ENCODE data around the gene EPB41L3. TPM values are rescaled to one million over a fixed set of nuclear protein-coding genes. Genes with fewer than 3 reads are reported as not detected.

EPB41L3 gene
- total RNA-seq, 1 experiment from 2014 or later: 8.7 TPM

DNA sequence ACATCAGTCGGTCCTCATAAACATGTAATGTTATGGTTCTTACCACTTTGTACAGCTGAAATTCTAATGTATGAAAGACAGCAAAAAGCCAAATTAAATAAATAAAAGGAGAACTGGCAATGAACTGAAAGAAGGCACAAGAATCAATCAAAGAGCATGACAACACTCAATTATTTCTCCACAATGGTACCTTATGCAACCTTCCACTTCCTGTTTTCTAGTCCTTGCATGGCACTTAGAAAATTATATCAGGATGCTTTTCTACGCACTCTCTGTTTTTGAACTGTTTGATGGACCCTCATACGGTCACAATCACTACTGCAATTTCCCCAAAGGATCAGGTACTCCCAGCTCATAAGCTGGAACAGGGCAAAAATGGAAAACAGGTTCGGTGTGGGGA lies 81.6 kb downstream of the EPB41L3 start:
- Mint-ChIP-seq H3K27me3 (ENCODE audit: insufficient read depth, unreplicated experiment) (peaks cover 16% of the 10 kb centered on the region), H3K9me3 (ENCODE audit: unreplicated experiment) (no peaks in the 10 kb centered on the region), H3K4me3 (ENCODE audit: unreplicated experiment) (no peak overlapping the region), H3K27ac (ENCODE audit: unreplicated experiment) (no peak overlapping the region), H3K4me1 (ENCODE audit: low read depth, unreplicated experiment) (no peaks in the 10 kb centered on the region), H3K36me3 (ENCODE audit: insufficient read depth, unreplicated experiment) (no peaks in the 10 kb centered on the region)
- ChIA-PET CTCF (no interaction called here), POLR2A (no interaction called here)
- DNase-seq: no peak
- intact Hi-C loops (cut with micrococcal nuclease; ENCODE audit: unreplicated experiment): no loop called here
- TF ChIP-seq, protein P1, sequence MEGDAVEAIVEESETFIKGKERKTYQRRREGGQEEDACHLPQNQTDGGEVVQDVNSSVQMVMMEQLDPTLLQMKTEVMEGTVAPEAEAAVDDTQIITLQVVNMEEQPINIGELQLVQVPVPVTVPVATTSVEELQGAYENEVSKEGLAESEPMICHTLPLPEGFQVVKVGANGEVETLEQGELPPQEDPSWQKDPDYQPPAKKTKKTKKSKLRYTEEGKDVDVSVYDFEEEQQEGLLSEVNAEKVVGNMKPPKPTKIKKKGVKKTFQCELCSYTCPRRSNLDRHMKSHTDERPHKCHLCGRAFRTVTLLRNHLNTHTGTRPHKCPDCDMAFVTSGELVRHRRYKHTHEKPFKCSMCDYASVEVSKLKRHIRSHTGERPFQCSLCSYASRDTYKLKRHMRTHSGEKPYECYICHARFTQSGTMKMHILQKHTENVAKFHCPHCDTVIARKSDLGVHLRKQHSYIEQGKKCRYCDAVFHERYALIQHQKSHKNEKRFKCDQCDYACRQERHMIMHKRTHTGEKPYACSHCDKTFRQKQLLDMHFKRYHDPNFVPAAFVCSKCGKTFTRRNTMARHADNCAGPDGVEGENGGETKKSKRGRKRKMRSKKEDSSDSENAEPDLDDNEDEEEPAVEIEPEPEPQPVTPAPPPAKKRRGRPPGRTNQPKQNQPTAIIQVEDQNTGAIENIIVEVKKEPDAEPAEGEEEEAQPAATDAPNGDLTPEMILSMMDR (IDR thresholded peaks at IDR 0.05; ENCODE audit: insufficient read depth in 1 of 2, low read depth in 1 of 2, low read length in 1 of 2, severe bottlenecking in 1 of 2, unreplicated experiment in 1 of 2): no peak
- H3K36me3 ChIP-seq (ENCODE audit: control insufficient read depth, insufficient read depth, low read length): no peaks in the 10 kb centered on the region
- no peaks in the 10 kb centered on the region for H3K27me3 ChIP-seq (replicated peaks; ENCODE audit: control insufficient read depth, insufficient read depth, low read length)
- no peak overlapping the region for H3K4me3 ChIP-seq (ENCODE audit: low read depth, low read length)
- no peaks in the 10 kb centered on the region for H3K4me1 ChIP-seq
- H3K9me3 ChIP-seq: no peaks in the 10 kb centered on the region
- BruUV-seq (replicated peaks): no TSS peak

DNA sequence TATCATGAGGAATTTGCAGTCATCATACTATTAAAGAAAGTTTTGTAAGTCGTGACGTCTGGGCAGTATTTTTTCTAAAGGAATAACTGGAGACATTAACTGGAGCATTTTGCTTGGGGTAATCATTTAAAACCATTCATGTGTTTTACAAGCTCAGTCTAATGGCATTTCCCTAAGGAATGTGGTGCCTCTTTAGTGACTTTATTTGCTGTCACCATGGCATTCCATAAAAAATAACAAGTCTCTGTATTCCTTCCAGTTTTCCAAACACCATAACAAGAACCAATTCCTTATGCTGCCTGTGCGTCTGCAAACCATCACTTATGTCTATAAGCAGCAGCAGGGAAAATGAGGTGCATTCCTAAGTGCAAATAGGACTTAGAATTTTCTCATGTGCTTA lies 82.8 kb downstream of the EPB41L3 start:
- no peaks in the 10 kb centered on the region for H3K4me1 ChIP-seq
- Mint-ChIP-seq H3K4me1 (ENCODE audit: low read depth, unreplicated experiment) (no peaks in the 10 kb centered on the region), H3K36me3 (ENCODE audit: insufficient read depth, unreplicated experiment) (no peaks in the 10 kb centered on the region), H3K27ac (ENCODE audit: unreplicated experiment) (no peak overlapping the region), H3K4me3 (ENCODE audit: unreplicated experiment) (no peak overlapping the region), H3K9me3 (ENCODE audit: unreplicated experiment) (no peaks in the 10 kb centered on the region), H3K27me3 (ENCODE audit: insufficient read depth, unreplicated experiment) (peaks cover 12% of the 10 kb centered on the region)
- no peak for DNase-seq
- no peaks in the 10 kb centered on the region for H3K9me3 ChIP-seq
- ChIA-PET CTCF (no interaction called here), POLR2A (no interaction called here)
- no peaks in the 10 kb centered on the region for H3K27me3 ChIP-seq (replicated peaks; ENCODE audit: control insufficient read depth, insufficient read depth, low read length)
- intact Hi-C loops (cut with micrococcal nuclease; ENCODE audit: unreplicated experiment): no loop called here
- no peak overlapping the region for H3K4me3 ChIP-seq (ENCODE audit: low read depth, low read length)
- no peaks in the 10 kb centered on the region for H3K36me3 ChIP-seq (ENCODE audit: control insufficient read depth, insufficient read depth, low read length)
- no TSS peak for BruUV-seq (replicated peaks)
- TF ChIP-seq, protein P1 (IDR thresholded peaks at IDR 0.05; ENCODE audit: insufficient read depth in 1 of 2, low read depth in 1 of 2, low read length in 1 of 2, severe bottlenecking in 1 of 2, unreplicated experiment in 1 of 2): no peak

DNA sequence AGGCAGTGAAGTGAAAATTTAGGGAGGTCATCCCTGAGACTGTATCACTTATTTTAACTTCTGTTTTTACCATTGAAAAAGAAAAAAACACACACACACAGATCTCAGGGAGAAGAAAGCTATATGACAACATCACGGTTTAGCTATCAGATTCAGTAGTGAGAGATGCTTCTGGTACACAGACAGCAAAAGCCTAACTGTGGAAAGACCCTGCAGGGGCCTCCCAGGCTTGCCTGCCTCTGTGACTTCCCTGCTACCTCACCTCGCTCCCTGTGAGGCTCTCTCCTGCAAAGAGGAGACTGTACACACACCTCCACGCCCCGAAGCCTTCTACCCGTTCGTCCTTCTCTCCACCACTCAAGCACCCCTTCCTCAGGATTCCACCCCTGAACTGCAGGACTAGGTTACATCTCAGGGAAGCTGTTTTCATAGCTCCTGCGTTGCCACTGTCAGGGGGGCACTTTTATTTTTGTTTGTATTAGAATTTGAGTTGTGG lies 86.3 kb downstream of the EPB41L3 start:
- H3K27ac Mint-ChIP-seq (ENCODE audit: unreplicated experiment): no peak overlapping the region
- Histone ChIP-seq H3K27me3 (replicated peaks; ENCODE audit: control insufficient read depth, insufficient read depth, low read length) (no peaks in the 10 kb centered on the region), H3K36me3 (ENCODE audit: control insufficient read depth, insufficient read depth, low read length) (no peaks in the 10 kb centered on the region), H3K9me3 (no peaks in the 10 kb centered on the region), H3K4me1 (no peaks in the 10 kb centered on the region), H3K4me3 (ENCODE audit: low read depth, low read length) (no peak overlapping the region)
- ChIA-PET POLR2A (no interaction called here), CTCF (interaction anchor here (1.1 kb wide), 1 partner anchor 89 kb away, joined by 5 read pairs; no protein-coding TSS in a partner anchor)
- H3K27me3 Mint-ChIP-seq (ENCODE audit: insufficient read depth, unreplicated experiment): peaks cover 5% of the 10 kb centered on the region
- TF ChIP-seq, protein P1 (IDR thresholded peaks at IDR 0.05; ENCODE audit: insufficient read depth in 1 of 2, low read depth in 1 of 2, low read length in 1 of 2, severe bottlenecking in 1 of 2, unreplicated experiment in 1 of 2): no peak
- H3K36me3 Mint-ChIP-seq (ENCODE audit: insufficient read depth, unreplicated experiment): no peaks in the 10 kb centered on the region
- no peaks in the 10 kb centered on the region for H3K9me3 Mint-ChIP-seq (ENCODE audit: unreplicated experiment)
- no peak for DNase-seq
- H3K4me3 Mint-ChIP-seq (ENCODE audit: unreplicated experiment): no peak overlapping the region
- BruUV-seq (replicated peaks): no TSS peak
- H3K4me1 Mint-ChIP-seq (ENCODE audit: low read depth, unreplicated experiment): no peaks in the 10 kb centered on the region
- intact Hi-C loops (cut with micrococcal nuclease; ENCODE audit: unreplicated experiment): no loop called here

Measured in Caco-2 (cell line).